HG02970 (cell line): ENCODE data around the gene TTBK2.

ENCODE experiments used
- ATAC-seq: cut with Tn5 transposase; IDR thresholded peaks from one replicate; pipeline ENCODE4 v1.9.1; 2021; ENCODE audit warnings: mild to moderate bottlenecking, moderate library complexity, moderate number of reproducible peaks; ENCODE audit not compliant: unreplicated experiment, low FRiP score

The TTBK2 gene

GRCh38 chr15:42705336-42705735 is 215.2 kb downstream of the TTBK2 start:
- ATAC-seq: no peak

GRCh38 chr15:42704492-42704926 is 216.1 kb downstream of the TTBK2 start:
- no peak for ATAC-seq

GRCh38 chr15:42696626-42697025 is 224.0 kb downstream of the TTBK2 start:
- ATAC-seq: no peak

- ATAC-seq: no peak
Measured at GRCh38 chr15:42695527-42696071, 225.0 kb downstream of the TTBK2 start.

- no peak for ATAC-seq
Measured at GRCh38 chr15:42694398-42694797, 226.2 kb downstream of the TTBK2 start.

GRCh38 chr15:42693942-42694341 is 226.6 kb downstream of the TTBK2 start:
- ATAC-seq: no peak

- no peak for ATAC-seq
Measured at GRCh38 chr15:42693496-42693895, 227.1 kb downstream of the TTBK2 start.

GRCh38 chr15:42692997-42693396 is 227.6 kb downstream of the TTBK2 start:
- no peak for ATAC-seq

GRCh38 chr15:42692536-42692935 is 228.0 kb downstream of the TTBK2 start:
- no peak for ATAC-seq

GRCh38 chr15:42691770-42692169 is 228.8 kb downstream of the TTBK2 start:
- no peak for ATAC-seq

GRCh38 chr15:42691308-42691707 is 229.3 kb downstream of the TTBK2 start:
- no peak for ATAC-seq
